ENCODE measurements around the gene CLSTN2. TPM values are rescaled to one million over a fixed set of nuclear protein-coding genes. Genes with fewer than 3 reads are reported as not detected.

The CLSTN2 gene
- total RNA-seq, 1 experiment from 2014 or later = 0.07 TPM

GRCh38 chr3:140349938-140350337 lies 415.0 kb downstream of the CLSTN2 start:
- Mint-ChIP-seq H3K4me1 (ENCODE audit: low read depth, unreplicated experiment) (no peaks in the 10 kb centered on the region), H3K27ac (ENCODE audit: unreplicated experiment) (no peak overlapping the region), H3K27me3 (ENCODE audit: unreplicated experiment) (peaks cover 1% of the 10 kb centered on the region), H3K9me3 (ENCODE audit: low read depth, unreplicated experiment) (no peaks in the 10 kb centered on the region), H3K4me3 (ENCODE audit: low read depth, unreplicated experiment) (no peak overlapping the region), H3K36me3 (ENCODE audit: insufficient read depth, unreplicated experiment) (no peaks in the 10 kb centered on the region)
- DNase-seq = no peak
- no TSS peak for BruUV-seq (replicated peaks)
- intact Hi-C loops (cut with micrococcal nuclease; ENCODE audit: unreplicated experiment) = no loop called here
- CTCF ChIA-PET = no interaction called here
- TF ChIP-seq CTCF (IDR thresholded peaks at IDR 0.05; ENCODE audit: unreplicated experiment) = no peak

GRCh38 chr3:140351466-140351865 lies 416.5 kb downstream of the CLSTN2 start:
- Mint-ChIP-seq H3K36me3 (ENCODE audit: insufficient read depth, unreplicated experiment) (no peaks in the 10 kb centered on the region), H3K27me3 (ENCODE audit: unreplicated experiment) (no peaks in the 10 kb centered on the region), H3K27ac (ENCODE audit: unreplicated experiment) (no peak overlapping the region), H3K4me1 (ENCODE audit: low read depth, unreplicated experiment) (no peaks in the 10 kb centered on the region), H3K4me3 (ENCODE audit: low read depth, unreplicated experiment) (no peak overlapping the region), H3K9me3 (ENCODE audit: low read depth, unreplicated experiment) (no peaks in the 10 kb centered on the region)
- DNase-seq = no peak
- no TSS peak for BruUV-seq (replicated peaks)
- no peak for TF ChIP-seq CTCF (IDR thresholded peaks at IDR 0.05; ENCODE audit: unreplicated experiment)
- intact Hi-C loops (cut with micrococcal nuclease; ENCODE audit: unreplicated experiment) = no loop called here
- CTCF ChIA-PET = no interaction called here

GRCh38 chr3:140355481-140355880 lies 420.5 kb downstream of the CLSTN2 start:
- no TSS peak for BruUV-seq (replicated peaks)
- Mint-ChIP-seq H3K9me3 (ENCODE audit: low read depth, unreplicated experiment) (no peaks in the 10 kb centered on the region), H3K27ac (ENCODE audit: unreplicated experiment) (no peak overlapping the region), H3K4me1 (ENCODE audit: low read depth, unreplicated experiment) (no peaks in the 10 kb centered on the region), H3K27me3 (ENCODE audit: unreplicated experiment) (peaks cover 22% of the 10 kb centered on the region), H3K4me3 (ENCODE audit: low read depth, unreplicated experiment) (no peak overlapping the region), H3K36me3 (ENCODE audit: insufficient read depth, unreplicated experiment) (no peaks in the 10 kb centered on the region)
- intact Hi-C loops (cut with micrococcal nuclease; ENCODE audit: unreplicated experiment) = no loop called here
- no peak for DNase-seq
- TF ChIP-seq CTCF (IDR thresholded peaks at IDR 0.05; ENCODE audit: unreplicated experiment) = no peak
- CTCF ChIA-PET = no interaction called here

- Mint-ChIP-seq H3K27me3 (ENCODE audit: unreplicated experiment) (peaks cover 22% of the 10 kb centered on the region), H3K4me3 (ENCODE audit: low read depth, unreplicated experiment) (no peak overlapping the region), H3K9me3 (ENCODE audit: low read depth, unreplicated experiment) (no peaks in the 10 kb centered on the region), H3K4me1 (ENCODE audit: low read depth, unreplicated experiment) (no peaks in the 10 kb centered on the region), H3K36me3 (ENCODE audit: insufficient read depth, unreplicated experiment) (no peaks in the 10 kb centered on the region), H3K27ac (ENCODE audit: unreplicated experiment) (no peak overlapping the region)
- no peak for DNase-seq
- no TSS peak for BruUV-seq (replicated peaks)
- no peak for TF ChIP-seq CTCF (IDR thresholded peaks at IDR 0.05; ENCODE audit: unreplicated experiment)
- CTCF ChIA-PET = no interaction called here
- intact Hi-C loops (cut with micrococcal nuclease; ENCODE audit: unreplicated experiment) = no loop called here
Observed at GRCh38 chr3:140358686-140359085, 423.7 kb downstream of the CLSTN2 start.
